Stromal cell of bone marrow (primary cell): ENCODE measurements around the gene CFDP1.
A peak's percentile ranks its signal among the peaks of the same experiment; 100 is the strongest.

Source experiments
- DNase-seq: peaks from one replicate; pipeline ENCODE4 v3.0.0-alpha.2; 2012; ENCODE audit warnings: low read depth

Gene CFDP1

GRCh38 chr16:75319513-75320411 is 113.5 kb downstream of the CFDP1 start:
- peak; percentile 82 for DNase-seq

DNA sequence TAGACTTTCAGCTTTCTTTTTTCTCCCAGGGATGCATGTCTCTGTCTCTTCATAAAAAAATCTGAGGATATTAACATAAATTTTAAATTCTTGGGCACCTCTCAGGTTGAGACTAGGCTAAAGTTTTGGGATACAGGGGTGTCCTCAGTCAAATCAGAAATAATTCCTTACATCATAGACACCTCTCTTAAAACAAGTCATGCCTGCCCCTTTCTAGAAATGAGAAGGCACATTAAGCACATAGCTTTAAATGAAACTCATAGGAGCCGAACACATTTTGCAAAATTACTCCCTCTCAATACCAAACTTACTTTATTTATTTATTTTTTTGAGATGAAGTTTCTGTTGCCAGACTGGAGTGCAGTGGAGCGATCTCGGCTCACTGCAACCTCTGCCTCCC is 114.6 kb downstream of the CFDP1 start:
- DNase-seq = no peak

DNA sequence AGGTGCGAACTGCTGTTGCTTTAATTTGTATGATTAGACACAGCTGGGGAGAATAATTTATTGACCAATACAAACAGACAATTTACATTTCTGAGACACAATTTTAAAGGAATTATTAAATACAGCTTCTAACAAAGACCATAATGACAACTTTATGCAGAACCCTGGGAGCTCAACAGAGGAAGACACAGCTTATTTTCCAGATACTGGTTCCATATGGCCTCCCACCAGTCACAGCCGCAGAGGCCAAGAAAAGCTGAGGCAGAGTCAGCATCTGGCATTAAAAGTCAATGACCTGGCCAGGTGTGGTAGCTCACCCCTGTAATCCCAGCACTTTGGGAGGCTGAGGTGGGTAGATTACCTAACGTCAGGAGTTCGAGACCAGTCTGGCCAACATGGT is 115.8 kb downstream of the CFDP1 start:
- no peak for DNase-seq

GRCh38 chr16:75317101-75317522 is 116.2 kb downstream of the CFDP1 start:
- DNase-seq = no peak

- DNase-seq = no peak
These were observed 117.6 kb downstream of the CFDP1 start for GRCh38 chr16:75315539-75316306.

- DNase-seq = no peak
These were observed 120.4 kb downstream of the CFDP1 start for GRCh38 chr16:75312875-75313274.

- peak; percentile 26 for DNase-seq
These were observed 121.8 kb downstream of the CFDP1 start for GRCh38 chr16:75311383-75311938.

GRCh38 chr16:75310541-75310940 is 122.8 kb downstream of the CFDP1 start:
- DNase-seq = no peak

GRCh38 chr16:75309899-75310430 is 123.3 kb downstream of the CFDP1 start:
- DNase-seq = no peak

DNA sequence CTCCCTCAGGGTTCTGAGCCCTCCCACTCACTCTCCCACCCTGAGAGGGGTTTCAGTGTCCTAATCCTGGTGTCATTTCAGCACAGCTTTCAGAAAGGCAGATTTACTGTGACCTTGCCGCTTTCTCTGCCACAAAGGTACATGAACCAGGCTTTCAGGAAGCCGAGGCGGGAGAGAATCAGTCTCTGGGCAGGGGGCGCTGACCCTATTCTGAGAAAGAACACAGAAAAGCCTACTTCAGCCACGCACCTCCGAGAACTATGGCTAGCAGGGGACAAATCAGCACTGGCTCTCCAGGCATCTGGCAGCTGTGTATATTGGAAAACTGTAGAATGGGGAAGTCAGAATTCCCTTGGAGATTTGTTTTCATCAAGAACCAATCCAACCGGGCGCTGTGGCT is 124.1 kb downstream of the CFDP1 start:
- no peak for DNase-seq

- DNase-seq = no peak
These were observed 125.3 kb downstream of the CFDP1 start for GRCh38 chr16:75308011-75308410.

DNA sequence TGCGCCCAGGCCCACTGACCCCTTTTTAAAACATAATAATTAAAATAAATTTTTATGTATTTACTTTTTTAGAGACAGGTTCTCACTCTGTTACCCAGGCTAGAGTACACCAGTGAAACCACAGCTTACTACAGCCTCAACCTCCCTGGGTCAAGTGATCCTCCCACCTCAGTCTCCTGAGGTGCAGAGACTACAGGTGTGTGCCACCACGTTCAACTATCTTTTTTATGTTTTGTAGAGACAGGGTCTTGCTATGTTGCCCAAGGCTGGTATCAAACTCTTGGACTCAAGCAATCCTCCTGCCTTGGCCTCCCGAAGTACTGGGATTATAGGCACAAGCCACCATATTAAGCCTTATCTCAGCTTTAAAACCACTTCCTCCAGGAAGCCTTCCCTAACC is 125.8 kb downstream of the CFDP1 start:
- DNase-seq = no peak

DNA sequence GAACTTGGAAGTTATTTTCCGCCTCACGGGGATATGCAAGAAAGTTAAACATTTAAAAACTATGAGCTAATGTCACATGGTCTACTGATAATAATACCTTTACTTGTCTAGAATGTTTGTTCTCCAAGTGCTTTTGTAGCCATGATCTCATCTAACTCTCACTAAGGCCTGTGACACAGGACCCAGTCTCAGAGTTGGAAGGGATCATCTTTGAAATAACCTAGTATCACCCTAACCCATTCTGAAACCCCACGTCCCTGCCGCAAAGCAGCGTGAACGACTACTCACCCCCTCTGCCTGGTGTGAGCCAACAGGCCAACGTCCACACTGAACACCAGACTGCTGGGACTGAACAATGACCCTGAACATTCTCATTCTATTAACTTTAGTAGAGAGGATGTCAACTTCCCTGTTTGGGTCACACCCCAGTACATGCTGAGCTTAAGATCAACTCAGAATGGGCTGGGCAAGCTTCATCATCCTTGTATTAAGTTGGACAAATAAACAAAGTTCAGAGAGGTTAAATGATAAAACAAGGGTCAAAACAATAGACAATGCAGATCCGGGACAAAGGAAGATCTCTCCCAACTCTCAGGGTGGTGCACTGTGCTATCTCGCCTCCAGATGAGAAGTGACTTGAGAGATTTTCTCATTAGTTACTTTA is 127.1 kb downstream of the CFDP1 start:
- no peak for DNase-seq

DNA sequence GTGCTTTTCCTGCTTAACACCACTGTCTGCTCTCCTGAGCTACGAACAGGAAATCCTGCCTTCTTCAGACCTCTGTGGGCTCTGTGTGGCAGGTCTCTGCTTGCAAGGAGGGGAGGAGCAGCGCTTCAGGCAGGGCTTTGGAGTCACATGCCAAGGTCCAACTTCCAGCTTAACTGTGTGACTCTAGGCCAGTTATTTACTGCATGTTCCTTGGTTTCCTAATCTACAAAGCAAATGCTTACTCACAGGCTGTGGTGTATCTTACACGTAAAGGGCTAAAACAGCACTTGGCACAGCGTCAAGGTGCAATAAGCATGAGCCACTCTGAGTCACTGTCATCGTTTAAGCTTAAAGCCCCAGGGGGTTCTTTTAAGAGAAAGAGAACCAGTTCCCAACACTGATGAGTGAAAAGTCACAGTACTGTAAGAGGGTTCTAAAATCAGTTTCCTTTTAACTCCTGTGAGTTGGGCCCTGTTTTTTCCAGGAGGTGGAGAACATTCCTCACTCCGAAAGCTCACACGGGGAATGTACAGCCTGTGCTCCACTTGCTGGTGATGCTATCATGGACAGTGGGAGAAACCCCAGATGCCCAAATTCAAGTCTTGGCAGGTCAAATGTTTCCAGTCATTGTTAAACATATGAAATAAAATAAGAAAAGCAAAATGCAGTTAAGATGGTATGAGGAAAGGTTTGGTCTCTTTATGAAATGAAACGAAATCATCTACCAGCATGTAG is 127.8 kb downstream of the CFDP1 start:
- peak; percentile 100 for DNase-seq

GRCh38 chr16:75304521-75305363 is 128.6 kb downstream of the CFDP1 start:
- DNase-seq = peak; percentile 94

- DNase-seq = no peak
These were observed 131.5 kb downstream of the CFDP1 start for GRCh38 chr16:75301804-75302203.

- no peak for DNase-seq
These were observed 135.0 kb downstream of the CFDP1 start for GRCh38 chr16:75298267-75298666.

- DNase-seq = no peak
These were observed 136.7 kb downstream of the CFDP1 start for GRCh38 chr16:75296606-75297005.

DNA sequence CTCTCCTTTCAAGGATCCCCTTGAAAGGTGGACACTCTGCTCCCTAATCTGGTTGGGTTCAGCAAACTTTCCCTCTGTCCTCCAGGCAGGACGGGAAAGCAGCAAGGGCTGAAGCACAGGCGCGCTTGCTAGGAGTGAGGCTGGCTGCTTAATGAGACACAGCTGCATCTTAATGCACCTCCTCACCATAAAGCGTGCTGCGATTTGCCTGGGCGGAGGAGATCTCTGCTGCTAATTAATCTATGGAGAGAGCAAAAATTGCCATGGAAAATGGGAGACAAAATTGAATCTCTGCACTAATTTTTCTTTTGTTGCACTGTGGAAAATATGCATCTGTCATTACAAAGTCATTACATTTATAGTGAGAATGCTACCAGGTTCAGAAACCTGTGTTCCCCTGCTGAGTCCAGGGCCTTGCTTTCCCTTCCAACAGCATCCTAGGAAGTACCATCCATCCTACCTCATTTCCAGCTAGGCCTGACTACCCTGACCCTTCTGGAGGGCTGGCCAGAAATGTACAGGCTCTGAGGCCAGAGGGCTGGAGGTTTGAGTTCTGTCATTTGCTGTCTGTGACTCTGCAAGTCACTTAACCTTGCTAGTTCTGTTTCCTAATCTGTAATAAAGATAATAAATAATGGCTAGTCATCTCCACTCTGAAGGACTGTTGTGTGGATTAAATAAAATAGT is 138.4 kb downstream of the CFDP1 start:
- no peak for DNase-seq

GRCh38 chr16:75293772-75294171 is 139.5 kb downstream of the CFDP1 start:
- DNase-seq = no peak
